GM12892 (cell line): ENCODE measurements around the gene MAG.

ENCODE experiments used
- DNase-seq: peaks from one replicate; pipeline ENCODE4 v3.0.0; 2011; ENCODE audit not compliant: insufficient read length
- FAIRE-seq: peaks from 2 replicates; lab custom pipeline; 2011; peaks lifted over from hg19 to GRCh38; lab: Jason Lieb, UNC
- POLR2A ChIP-seq: IDR thresholded peaks from 2 replicates; pipeline ENCODE4 v1.6.1; 2011; ENCODE audit warnings: low read depth, low read length, control low read depth
- POLR2AphosphoS5 ChIP-seq: IDR thresholded peaks from 2 replicates; pipeline ENCODE4 v1.6.1; 2011; ENCODE audit warnings: low read depth, low read length, control low read depth
- TAF1 ChIP-seq: IDR thresholded peaks from 2 replicates; pipeline ENCODE4 v1.6.1; 2011; ENCODE audit warnings: low read depth, mild to moderate bottlenecking, control low read depth, low read length, borderline replicate concordance

MAG gene

DNA sequence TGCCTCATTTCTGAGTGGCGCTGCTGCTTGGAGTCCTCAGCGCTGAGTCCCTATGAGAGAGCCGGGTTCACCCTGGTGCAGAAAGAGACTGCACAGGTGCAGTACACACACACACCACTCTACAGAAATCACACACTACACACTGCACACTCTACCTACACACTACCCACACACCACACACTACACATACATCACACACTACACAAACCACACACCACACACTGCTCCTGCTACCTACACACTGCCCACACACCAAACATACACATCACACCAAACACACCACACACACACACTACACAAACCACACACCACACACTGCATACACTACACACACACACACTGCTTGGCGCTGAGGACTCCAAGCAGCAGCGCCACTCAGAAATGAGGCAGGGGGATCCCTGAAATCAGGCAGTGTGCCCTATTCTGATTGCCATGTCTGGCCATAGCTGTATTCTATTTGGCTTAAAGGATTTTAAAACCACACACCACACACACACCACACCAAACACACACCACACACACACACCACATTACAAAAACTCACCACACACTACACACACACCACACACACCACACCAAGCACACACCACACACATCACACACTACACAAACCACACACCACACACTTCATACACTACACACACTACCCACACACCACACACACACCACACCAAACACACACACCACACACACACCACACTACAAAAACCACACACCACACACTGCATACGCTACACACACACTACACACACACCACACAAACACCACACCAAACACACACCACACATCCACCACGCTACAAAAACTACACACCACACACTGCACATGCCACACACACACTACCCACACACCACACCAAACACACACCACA, 4.9 kb downstream of the MAG start:
- FAIRE-seq: peak; percentile 92
- no peak for DNase-seq
- TF ChIP-seq POLR2AphosphoS5 (no peak), TAF1 (no peak), POLR2A (no peak)

DNA sequence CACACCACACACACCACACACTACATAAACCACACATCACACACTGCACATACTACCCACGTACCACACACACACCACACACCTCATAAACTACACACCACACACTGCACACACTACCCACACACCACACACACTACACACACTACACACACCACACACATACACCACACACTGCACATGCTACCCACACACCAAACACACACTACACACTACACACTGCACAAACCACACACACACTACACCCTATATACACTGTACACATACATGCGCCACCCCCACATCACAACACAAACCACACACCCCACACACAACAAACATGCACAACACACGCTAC, 5.5 kb downstream of the MAG start:
- no peak for FAIRE-seq
- DNase-seq: no peak
- TF ChIP-seq TAF1 (no peak), POLR2AphosphoS5 (no peak), POLR2A (no peak)

DNA sequence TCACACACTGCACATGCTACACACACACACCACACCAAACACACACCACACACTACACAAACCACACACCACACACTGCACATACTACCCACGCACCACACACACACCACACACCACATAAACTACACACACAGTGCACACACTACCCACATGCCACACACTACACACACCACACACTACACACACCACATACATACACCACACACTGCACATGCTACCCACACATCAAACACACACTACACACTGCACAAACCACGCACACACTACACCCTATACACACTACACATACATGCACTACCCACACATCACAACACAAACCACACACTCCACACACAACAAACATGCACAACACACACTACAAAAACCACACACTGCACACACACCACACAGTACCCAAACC, 6.0 kb downstream of the MAG start:
- no peak for DNase-seq
- TF ChIP-seq POLR2AphosphoS5 (no peak), TAF1 (no peak), POLR2A (no peak)
- peak; percentile 92 for FAIRE-seq

DNA sequence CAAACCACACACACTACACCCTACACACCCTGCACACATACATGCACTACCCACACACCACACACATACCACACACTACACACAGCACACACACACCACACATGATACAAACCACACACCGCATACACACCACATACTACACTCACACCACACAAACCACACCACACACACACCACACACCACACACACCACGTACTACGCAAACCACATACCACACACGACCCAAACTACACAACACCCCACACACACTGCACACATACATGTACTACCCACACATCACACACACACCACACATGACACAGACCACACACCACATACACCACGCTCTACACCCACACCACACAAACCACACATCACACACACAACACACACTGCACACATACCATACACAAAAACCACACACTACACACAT, 6.6 kb downstream of the MAG start:
- no peak for TF ChIP-seq POLR2AphosphoS5
- no peak for TF ChIP-seq TAF1
- TF ChIP-seq POLR2A: no peak
- no peak for DNase-seq
- peak; percentile 57 for FAIRE-seq

DNA sequence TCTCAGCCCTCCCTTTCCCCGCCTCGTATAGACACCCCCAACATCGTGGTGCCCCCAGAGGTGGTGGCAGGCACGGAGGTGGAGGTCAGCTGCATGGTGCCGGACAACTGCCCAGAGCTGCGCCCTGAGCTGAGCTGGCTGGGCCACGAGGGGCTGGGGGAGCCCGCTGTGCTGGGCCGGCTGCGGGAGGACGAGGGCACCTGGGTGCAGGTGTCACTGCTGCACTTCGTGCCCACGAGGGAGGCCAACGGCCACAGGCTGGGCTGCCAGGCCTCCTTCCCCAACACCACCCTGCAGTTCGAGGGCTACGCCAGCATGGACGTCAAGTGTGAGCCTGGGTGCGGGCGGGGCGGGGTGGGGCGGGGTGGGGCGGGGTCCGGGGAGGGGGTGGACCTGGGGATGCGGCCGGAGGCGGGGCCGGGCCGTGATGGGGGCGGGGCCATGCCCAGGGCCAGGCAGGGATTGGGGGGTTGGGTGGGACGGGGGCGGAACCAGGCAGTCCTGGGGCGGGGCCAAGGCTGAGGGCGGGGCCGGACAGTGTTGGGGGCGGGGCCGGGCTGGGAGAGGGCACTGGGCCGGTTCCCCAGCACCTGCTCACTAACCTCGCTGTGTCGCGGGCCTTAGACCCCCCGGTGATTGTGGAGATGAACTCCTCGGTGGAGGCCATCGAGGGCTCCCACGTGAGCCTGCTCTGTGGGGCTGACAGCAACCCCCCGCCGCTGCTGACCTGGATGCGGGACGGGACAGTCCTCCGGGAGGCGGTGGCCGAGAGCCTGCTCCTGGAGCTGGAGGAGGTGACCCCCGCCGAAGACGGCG, 7.8 kb downstream of the MAG start:
- DNase-seq: no peak
- TF ChIP-seq POLR2AphosphoS5: no peak
- no peak for TF ChIP-seq TAF1
- no peak for TF ChIP-seq POLR2A
- no peak for FAIRE-seq

DNA sequence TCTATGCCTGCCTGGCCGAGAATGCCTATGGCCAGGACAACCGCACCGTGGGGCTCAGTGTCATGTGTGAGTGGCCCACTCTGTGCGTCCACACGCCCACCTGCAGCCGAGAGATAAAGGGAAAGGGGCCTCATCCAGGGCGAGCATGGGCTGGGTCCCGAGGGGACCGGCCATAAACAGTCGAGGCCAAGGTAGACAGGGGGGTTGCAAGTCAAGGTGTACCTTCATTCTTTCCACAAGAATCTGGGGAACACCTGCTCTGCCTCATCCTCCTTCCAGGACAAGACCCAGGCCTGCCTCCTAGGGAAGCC, 8.3 kb downstream of the MAG start:
- FAIRE-seq (no peak), DNase-seq (no peak)
- TF ChIP-seq TAF1 (no peak), POLR2AphosphoS5 (no peak), POLR2A (no peak)

DNA sequence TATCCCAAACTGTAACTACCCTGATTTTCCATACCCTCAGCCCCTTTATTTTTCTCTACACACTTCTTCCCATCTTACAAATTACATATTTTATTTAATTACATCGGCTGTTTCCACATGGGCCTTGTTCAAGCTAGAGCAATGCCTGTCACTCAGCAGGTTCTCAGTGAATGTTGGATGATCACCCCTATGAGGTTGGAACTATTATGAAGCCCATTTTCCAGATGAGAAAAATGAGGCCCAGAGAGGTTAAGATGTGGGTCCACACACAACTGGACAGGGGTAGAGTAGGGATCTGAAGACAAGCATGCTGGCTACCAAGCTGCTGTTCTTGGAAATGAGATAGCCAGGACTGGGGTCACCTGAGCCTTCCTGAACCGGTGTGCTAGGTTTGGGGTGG, 10.0 kb downstream of the MAG start:
- no peak for DNase-seq
- TF ChIP-seq TAF1 (no peak), POLR2AphosphoS5 (no peak)
- no peak for FAIRE-seq

DNA sequence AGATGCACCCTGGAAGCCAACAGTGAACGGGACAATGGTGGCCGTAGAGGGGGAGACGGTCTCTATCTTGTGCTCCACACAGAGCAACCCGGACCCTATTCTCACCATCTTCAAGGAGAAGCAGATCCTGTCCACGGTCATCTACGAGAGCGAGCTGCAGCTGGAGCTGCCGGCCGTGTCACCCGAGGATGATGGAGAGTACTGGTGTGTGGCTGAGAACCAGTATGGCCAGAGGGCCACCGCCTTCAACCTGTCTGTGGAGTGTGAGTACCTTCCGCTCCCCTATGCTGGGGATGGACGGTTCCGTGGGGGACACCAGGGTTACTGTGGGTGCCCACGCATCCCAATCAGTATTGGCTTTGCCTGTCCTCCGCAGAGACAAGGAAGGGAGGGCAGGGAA, 10.5 kb downstream of the MAG start:
- no peak for DNase-seq
- TF ChIP-seq POLR2AphosphoS5 (no peak), TAF1 (no peak), POLR2A (no peak)
- FAIRE-seq: no peak

DNA sequence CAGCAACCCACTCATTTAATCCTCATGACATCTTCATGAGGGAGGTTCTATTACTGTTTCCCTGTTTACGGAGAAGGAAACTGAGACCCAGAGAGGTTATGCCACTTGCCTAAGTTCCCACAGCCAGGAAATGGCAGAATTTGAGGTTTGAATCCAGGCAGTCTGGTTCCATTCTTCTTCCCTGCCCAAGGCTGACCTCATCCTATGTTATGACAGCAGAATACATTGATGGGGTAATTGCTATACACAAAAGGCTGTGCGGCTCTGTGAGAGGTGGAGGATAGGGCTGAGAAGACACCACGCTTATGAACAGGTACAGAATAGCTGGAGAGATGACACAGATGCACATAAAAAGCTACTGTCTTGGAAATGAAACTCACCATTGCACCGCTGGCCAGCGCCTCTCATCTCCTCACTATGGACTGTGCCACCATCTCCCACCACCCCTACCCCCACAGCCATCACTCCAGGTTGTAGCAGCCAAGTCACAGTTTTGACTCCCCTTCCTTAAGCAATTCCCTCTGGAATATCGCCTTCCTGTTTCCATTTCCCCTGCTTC, 11.5 kb downstream of the MAG start:
- no peak for TF ChIP-seq POLR2AphosphoS5
- TF ChIP-seq TAF1: no peak
- no peak for TF ChIP-seq POLR2A
- no peak for DNase-seq
- no peak for FAIRE-seq

DNA sequence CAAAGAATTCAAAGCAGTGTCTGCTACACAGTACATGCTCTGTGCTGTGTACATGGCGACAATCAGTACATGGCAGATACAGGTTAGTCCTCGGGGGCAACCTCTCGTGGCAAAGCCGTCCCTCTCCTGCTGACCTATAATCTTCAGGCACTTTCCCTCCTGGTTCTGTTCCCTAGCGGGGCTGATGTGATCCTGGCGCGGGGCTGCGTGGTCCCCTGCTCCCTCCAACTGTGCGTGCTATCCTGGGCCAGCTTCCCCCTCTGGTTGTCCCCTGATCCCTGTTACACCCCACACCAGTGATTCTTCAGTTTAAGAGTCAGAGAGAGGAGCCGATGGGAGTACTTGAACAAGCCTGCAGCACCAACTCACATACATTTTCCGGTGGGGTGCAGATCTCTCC, 12.1 kb downstream of the MAG start:
- DNase-seq: no peak
- no peak for TF ChIP-seq POLR2A
- no peak for TF ChIP-seq POLR2AphosphoS5
- no peak for FAIRE-seq

DNA sequence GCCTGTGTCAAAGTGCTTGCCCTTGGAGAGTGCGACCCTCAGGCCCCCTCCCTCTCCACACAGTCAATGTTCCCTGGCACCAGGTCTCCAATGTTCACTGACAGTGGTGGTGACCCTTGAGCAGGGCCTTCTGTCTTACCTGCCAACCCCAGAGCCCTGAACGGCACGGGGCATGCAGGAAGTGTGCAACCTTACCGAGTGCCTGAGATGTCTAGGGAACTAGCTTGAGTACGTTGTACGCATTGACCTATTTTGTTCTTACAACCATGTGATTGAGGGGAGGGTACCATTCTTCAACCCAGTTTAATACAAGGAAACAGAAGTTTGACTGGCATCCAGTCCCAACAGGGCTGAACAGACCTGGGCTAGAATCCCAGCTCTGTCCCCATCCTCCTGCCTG, 13.2 kb downstream of the MAG start:
- FAIRE-seq: peak; percentile 67
- no peak for DNase-seq
- no peak for TF ChIP-seq POLR2AphosphoS5
- no peak for TF ChIP-seq TAF1
- TF ChIP-seq POLR2A: no peak

DNA sequence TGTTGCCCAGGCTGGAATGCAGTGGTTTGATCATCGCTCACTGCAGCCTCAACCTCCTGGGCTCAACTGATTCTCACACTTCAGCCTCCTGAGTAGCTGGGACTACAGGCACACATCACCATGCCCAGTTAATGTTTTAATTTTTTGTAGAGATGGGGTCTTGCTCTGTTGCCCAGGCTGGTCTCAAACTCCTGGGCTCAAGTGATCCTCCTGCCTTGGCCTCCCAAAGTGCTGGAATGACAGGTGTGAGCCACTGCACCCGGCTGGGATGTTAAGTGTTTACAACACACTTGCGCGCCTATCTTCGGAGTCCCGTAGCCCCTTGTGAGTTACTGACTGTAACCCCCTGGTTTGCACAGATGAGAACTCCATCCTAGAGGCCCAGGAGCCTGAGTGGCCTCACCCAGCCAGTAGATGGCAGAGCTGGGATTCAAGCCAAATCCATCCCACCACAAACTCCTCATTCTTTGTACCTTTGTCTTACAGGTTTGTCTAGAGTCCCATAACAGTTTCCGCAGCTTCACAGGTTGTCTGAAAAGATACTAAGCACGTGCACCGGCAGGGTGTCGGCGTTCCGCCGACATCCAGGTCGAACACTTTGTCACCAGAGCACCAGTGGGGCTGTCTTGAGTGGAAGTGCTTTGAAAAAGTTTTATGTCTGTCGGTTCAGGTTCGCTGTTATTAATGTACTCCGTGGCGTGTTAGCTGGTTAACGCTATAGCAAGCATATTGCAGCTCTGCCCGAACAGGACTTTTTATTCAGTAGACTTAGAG, 14.7 kb downstream of the MAG start:
- peak; percentile 76 for FAIRE-seq

More for the DNA sequence above, 14.7 kb downstream of the MAG start:
- no peak for DNase-seq
- TF ChIP-seq POLR2A (no peak), TAF1 (no peak), POLR2AphosphoS5 (no peak)
